K562 (cell line): ENCODE measurements around the gene MEIS2. TPM values are rescaled to one million over a fixed set of nuclear protein-coding genes. Genes with fewer than 3 reads are reported as not detected.

ENCODE experiments used
- ATAC-seq: fragments of 200-7000 bp; cut with Tn5 transposase; 3 replicates; pipeline ENCODE4 v1.9.1; 2020; ENCODE audit warnings: moderate library complexity
- BruUV-seq: library from RNA; stranded (reverse); fragments of 400-500 nt; replicated peaks from 2 replicates; lab custom pipeline; 2021; lab: Mats Ljungman, UMichigan
- CTCF ChIA-PET: fragments of 300-600 bp; formaldehyde crosslinking; extraction: SDS; loops from one replicate; lab custom pipeline; 2021; ENCODE audit warnings: low intra/inter-chr PET ratio; lab: Yijun Ruan, JAX
- POLR2A ChIA-PET: fragments of 300-600, 350-650 bp; sonication (Branson Sonifier 250); formaldehyde crosslinking; extraction: SDS; loops from one replicate; lab custom pipeline; 2021; ENCODE audit warnings: antibody characterized with exemption, inconsistent platforms; lab: Yijun Ruan, JAX
- DNase-seq, 4 experiments: peaks; one replicate each; pipeline versions ENCODE4 v3.0.0 to v3.0.0-alpha.2; 2011 to 2018; ENCODE audit warnings: low spot score in 3 of 4, mixed read lengths in 3 of 4; ENCODE audit errors: extremely low read depth in 1 of 4
- FAIRE-seq: peaks from 2 replicates; lab custom pipeline; 2011; peaks lifted over from hg19 to GRCh38; lab: Jason Lieb, UNC
- H2AFZ ChIP-seq: 2 replicates; pipeline ENCODE4 v1.6.0; 2011; ENCODE audit warnings: low read depth, low read length, control low read depth, inconsistent platforms
- H3K27ac ChIP-seq: fragments of 200-600 bp; 3 replicates; pipeline ENCODE4 v1.8.0; 2011; ENCODE audit warnings: low read depth, mild to moderate bottlenecking, control low read depth, inconsistent platforms, low read length, moderate library complexity, mixed read lengths; ENCODE audit errors: extremely low read depth
- H3K27me3 ChIP-seq, 2 experiments: fragments of 300-600 bp in 1 of 2; 2 replicates in 1 of 2; 3 replicates in 1 of 2; pipeline versions ENCODE4 v1.6.0 to v1.8.0; 2011; ENCODE audit warnings: inconsistent platforms in 2 of 2, low read length in 2 of 2, mild to moderate bottlenecking in 1 of 2, mixed read lengths in 1 of 2, moderate library complexity in 1 of 2; ENCODE audit not compliant: control insufficient read depth in 2 of 2, insufficient read depth in 2 of 2
- H3K36me3 ChIP-seq: fragments of 300-600 bp; 3 replicates; pipeline ENCODE4 v1.8.0; 2011; ENCODE audit warnings: mild to moderate bottlenecking, low read length, inconsistent platforms; ENCODE audit not compliant: control insufficient read depth, insufficient read depth
- H3K4me1 ChIP-seq, 2 experiments: fragments of 200-600 bp in 1 of 2; replicated peaks in 1 of 2; 2 replicates in 1 of 2; 3 replicates in 1 of 2; pipeline versions ENCODE4 v1.5.1 to v1.8.0; 2011; ENCODE audit warnings: inconsistent platforms in 2 of 2, low read length in 2 of 2, mild to moderate bottlenecking in 1 of 2, mixed read lengths in 1 of 2, moderate library complexity in 1 of 2; ENCODE audit not compliant: control insufficient read depth in 2 of 2, insufficient read depth in 2 of 2
- H3K4me2 ChIP-seq: 2 replicates; pipeline ENCODE4 v1.6.1; 2011; ENCODE audit warnings: low read length, control low read depth, inconsistent platforms, mixed read lengths; ENCODE audit not compliant: insufficient read depth
- H3K4me3 ChIP-seq: fragments of 200-600 bp; sonication (generic), shearing (Covaris generic); 2 replicates; pipeline ENCODE4 v1.5.1; 2016; ENCODE audit warnings: control low read depth, inconsistent platforms
- H3K79me2 ChIP-seq: fragments of 200-600 bp; 3 replicates; pipeline ENCODE4 v1.8.0; 2011; ENCODE audit warnings: low read length, inconsistent platforms; ENCODE audit not compliant: control insufficient read depth, insufficient read depth
- H3K9ac ChIP-seq, 2 experiments: 2 replicates each; pipeline versions ENCODE4 v1.6.0 to v1.6.1; 2011; ENCODE audit warnings: low read depth in 2 of 2, low read length in 2 of 2, control low read depth in 1 of 2, inconsistent platforms in 1 of 2, mild to moderate bottlenecking in 1 of 2, mixed read lengths in 1 of 2; ENCODE audit not compliant: insufficient read depth in 1 of 2
- H3K9me1 ChIP-seq: one replicate; pipeline ENCODE4 v1.6.0; 2011; ENCODE audit warnings: inconsistent platforms, mild to moderate bottlenecking, low read length, moderate library complexity; ENCODE audit not compliant: control insufficient read depth, insufficient read depth
- H3K9me3 ChIP-seq: replicated peaks from 2 replicates; pipeline ENCODE4 v1.5.1; 2011; ENCODE audit warnings: low read depth, low read length, inconsistent platforms; ENCODE audit not compliant: control insufficient read depth, insufficient read depth
- H4K20me1 ChIP-seq: replicated peaks from 2 replicates; pipeline ENCODE4 v1.6.1; 2011; ENCODE audit warnings: low read length, inconsistent platforms, mixed read lengths; ENCODE audit not compliant: control insufficient read depth, insufficient read depth
- CREBBP ChIP-seq: IDR thresholded peaks from one replicate; pipeline ENCODE4 v1.6.1; 2012; ENCODE audit warnings: low read depth, mild to moderate bottlenecking, control low read depth, inconsistent platforms, low read length
- CREM ChIP-seq: IDR thresholded peaks from 2 replicates; pipeline ENCODE4 v1.6.1; 2014; ENCODE audit warnings: antibody characterized with exemption, low read depth
- CTBP1 ChIP-seq: fragments of 450-650 bp; IDR thresholded peaks from 2 replicates; pipeline ENCODE4 v1.6.1; 2016; ENCODE audit warnings: borderline replicate concordance
- FOSL1 ChIP-seq: fragments of 200-800 bp; sonication (Bioruptor generic); conservative IDR thresholded peaks from 2 replicates; pipeline ENCODE4 v1.6.1; 2016; ENCODE audit warnings: missing genetic modification characterization, missing compliant biosample characterization
- KAT8 ChIP-seq: fragments of 450-650 bp; IDR thresholded peaks from 2 replicates; pipeline ENCODE4 v1.6.1; 2016; ENCODE audit warnings: low read depth, mild to moderate bottlenecking
- KDM1A ChIP-seq, 2 experiments: fragments of 450-650 bp; IDR thresholded peaks; 2 replicates each; pipeline ENCODE4 v1.6.1; 2016; ENCODE audit warnings: mild to moderate bottlenecking in 2 of 2
- MIER1 ChIP-seq: fragments of 450-650 bp; IDR thresholded peaks from 2 replicates; pipeline ENCODE4 v1.6.1; 2016; ENCODE audit warnings: antibody characterized with exemption, mild to moderate bottlenecking, low read depth
- MLX ChIP-seq, 2 experiments: fragments of 450-650 bp in 1 of 2; sonication (generic) in 1 of 2; formaldehyde crosslinking; conservative IDR thresholded peaks; 2 replicates each; pipeline versions ENCODE4 v1.4.0 to v1.8.1; 2020 to 2022; ENCODE audit warnings: mild to moderate bottlenecking in 1 of 2, missing genetic modification reagents in 1 of 2
- NFIC ChIP-seq: fragments of 450-650 bp; IDR thresholded peaks from 2 replicates; pipeline ENCODE4 v1.6.1; 2017; ENCODE audit warnings: mild to moderate bottlenecking, inconsistent platforms
- RBM17 ChIP-seq: fragments of 200-400 bp; formaldehyde crosslinking; IDR thresholded peaks from 2 replicates; pipeline ENCODE4 v1.6.1; 2017; ENCODE audit warnings: low read depth, mild to moderate bottlenecking, low read length, borderline replicate concordance
- RCOR1 ChIP-seq, 2 experiments: IDR thresholded peaks; 2 replicates each; pipeline ENCODE4 v1.6.1; 2012; ENCODE audit warnings: low read depth in 2 of 2, low read length in 2 of 2, borderline replicate concordance in 1 of 2, improper control_type of control experiment in 1 of 2
- SMAD4 ChIP-seq: fragments of 250-450 bp; sonication (Bioruptor Pico); conservative IDR thresholded peaks from 2 replicates; pipeline ENCODE4 v1.8.0; 2021; ENCODE audit warnings: inconsistent platforms, mild to moderate bottlenecking, moderate library complexity
- SP2 ChIP-seq: IDR thresholded peaks from 2 replicates; pipeline ENCODE4 v1.6.1; 2011; ENCODE audit warnings: mild to moderate bottlenecking, low read depth, low read length, moderate library complexity; ENCODE audit not compliant: poor library complexity, severe bottlenecking; ENCODE audit errors: extremely low read depth
- TEAD4 ChIP-seq, 2 experiments: sonication (generic) in 1 of 2; formaldehyde crosslinking in 1 of 2; IDR thresholded peaks; 2 replicates each; pipeline versions ENCODE4 v1.6.1 to v1.8.0; 2012 to 2022; ENCODE audit warnings: borderline replicate concordance in 1 of 2, inconsistent platforms in 1 of 2, low read length in 1 of 2, mild to moderate bottlenecking in 1 of 2, missing genetic modification reagents in 1 of 2
- ZNF398 ChIP-seq: fragments of 250-450 bp; sonication (Bioruptor Pico); IDR thresholded peaks from 2 replicates; pipeline ENCODE4 v1.8.0; 2021; ENCODE audit warnings: moderate library complexity, mild to moderate bottlenecking, inconsistent platforms
- ZNF639 ChIP-seq, 2 experiments: fragments of 200-800 bp in 1 of 2; sonication (Bioruptor generic) in 1 of 2; sonication (generic) in 1 of 2; formaldehyde crosslinking in 1 of 2; IDR thresholded peaks in 1 of 2; conservative IDR thresholded peaks in 1 of 2; 2 replicates each; pipeline versions ENCODE4 v1.5.0 to v1.6.1; 2016 to 2020; ENCODE audit warnings: missing compliant biosample characterization in 1 of 2, missing genetic modification characterization in 1 of 2, missing genetic modification reagents in 1 of 2
- WGBS: fragments of 100-300 bp; shearing (Covaris generic); methylation state at CpG from one replicate; pipeline ENCODE4 v1.1.6; 2016; ENCODE audit warnings: low coverage, mixed read lengths; ENCODE audit not compliant: insufficient coverage; ENCODE audit errors: missing lambda C conversion rate; 5-methylcytosine and 5-hydroxymethylcytosine counted together
- in situ Hi-C: fragments of 300-500 bp; cut with MboI; formaldehyde crosslinking; loops from 4 replicates; pipeline ENCODE4 v1.15.0; 2018; ENCODE audit warnings: inconsistent platforms, mixed read lengths
- intact Hi-C: fragments of 100-400 bp; cut with micrococcal nuclease; formaldehyde crosslinking; loops from 2 replicates; pipeline ENCODE4 v1.14.2; 2022
- polyA plus RNA-seq, 8 experiments: library from polyadenylated mRNA; depleted of rRNA in 4 of 8; stranded (reverse) in 5 of 8; unstranded in 3 of 8; fragments of >200 nt; fragmentation: Nextera tagmentation in 2 of 8; fragmentation: Illumina TruSeq in 1 of 8; extraction: Ambion mirVana in 2 of 8; extraction: Trizol in 1 of 8; gene quantifications; 2 replicates each; pipeline versions ENCODE4 v1.2.1 to v1.2.3, GENCODE V29; 2011 to 2014; ENCODE audit warnings: inconsistent platforms in 1 of 8, missing spikeins in 1 of 8
- total RNA-seq, 7 experiments: library from RNA; depleted of rRNA in 6 of 7; stranded (reverse); fragments of >200 nt in 6 of 7; fragmentation: Illumina TruSeq in 2 of 7; extraction: Trizol in 2 of 7; gene quantifications; 2 replicates each; pipeline versions ENCODE4 v1.2.1 to v1.2.3, GENCODE V29; 2011 to 2021; ENCODE audit warnings: low replicate concordance in 1 of 7

MEIS2 gene
- total and polyA plus RNA-seq, 9 of the 15 experiments (the other 6 are each of a cell fraction or from before 2014, with no cell fraction given) = 7.5 to 64.2 (median 22.3) TPM

- Histone ChIP-seq H3K4me3 (no peak overlapping the region), H3K9ac (no peak overlapping the region), H3K4me1 (peaks cover 0 to 14% of the 10 kb centered on the region in 2 experiments; a peak in 4 of 5 replicates), H3K27ac (no peak overlapping the region), H3K9me1 (no peaks in the 10 kb centered on the region), H3K9me3 (no peaks in the 10 kb centered on the region), H2AFZ (no peak overlapping the region), H3K4me2 (no peak overlapping the region), H3K36me3 (peaks cover 14% of the 10 kb centered on the region; the same call in 2 of the 3 replicates), H3K27me3 (no peaks in the 10 kb centered on the region), H4K20me1 (no peaks in the 10 kb centered on the region), H3K79me2 (no peaks in the 10 kb centered on the region)
- intact Hi-C loops (no loop called here), in situ Hi-C loops (no loop called here)
- CTCF ChIA-PET = no interaction called here
- ATAC-seq (peak; percentile 88), DNase-seq (peak; percentile 21 to 73 (median 46)), FAIRE-seq (peak; percentile 80)
- POLR2A ChIA-PET = no interaction called here
- 45% methylated on average over 3 of the region's 4 CpGs for WGBS
- BruUV-seq = no TSS peak
- TF ChIP-seq RBM17 = no peak
- peak in 1 of 2 experiments; percentile 94; a peak in 2 of 4 replicates for TF ChIP-seq RCOR1 (IDR thresholded peaks at IDR 0.05; ENCODE audit: borderline replicate concordance in 1 of 2, low read depth in 2 of 2, low read length in 2 of 2)
- no peak for TF ChIP-seq MIER1
- peak; percentile 46; the same call in 1 of the 2 replicates for TF ChIP-seq NFIC
- TF ChIP-seq CREBBP = no peak
- no peak for TF ChIP-seq ZNF398 (CRISPR knock-in tag)
- TF ChIP-seq SMAD4 (CRISPR knock-in tag) = 0 out of 2 replicates have a peak, but pooled peaks have one; percentile 16
- TF ChIP-seq SP2 = no peak
- peak; percentile 38; the same call in 1 of the 2 replicates for TF ChIP-seq CTBP1
- no peak for TF ChIP-seq KAT8
- TF ChIP-seq ZNF639 (CRISPR knock-in tag; conservative IDR thresholded peaks at IDR 0.05 in 1 of 2, IDR thresholded peaks at IDR 0.05 in 1 of 2) = no peak
- TF ChIP-seq CREM = peak; percentile 32; the same call in 1 of the 2 replicates
- TF ChIP-seq FOSL1 = peak; percentile 50
- peak; percentile 86 to 88 for TF ChIP-seq KDM1A (IDR thresholded peaks at IDR 0.05)
- TF ChIP-seq TEAD4 (IDR thresholded peaks at IDR 0.05; ENCODE audit: low read length) = peak; percentile 62; the same call in 1 of the 2 replicates
- TF ChIP-seq TEAD4 (CRISPR knock-in tag; IDR thresholded peaks at IDR 0.05; ENCODE audit: borderline replicate concordance) = no peak
- no peak for TF ChIP-seq MLX (CRISPR knock-in tag; conservative IDR thresholded peaks at IDR 0.05)
Observed at GRCh38 chr15:37002041-37002672, 98.2 kb downstream of the MEIS2 start.
